Activated CD4-positive, alpha-beta T cell treated with anti-CD3 and anti-CD28 coated beads for 48 hours (primary cell): ENCODE measurements around the gene EYS.

Experiments used
- DNase-seq: peaks from one replicate; pipeline ENCODE4 v3.0.0-alpha.2; 2020

The EYS gene

DNA sequence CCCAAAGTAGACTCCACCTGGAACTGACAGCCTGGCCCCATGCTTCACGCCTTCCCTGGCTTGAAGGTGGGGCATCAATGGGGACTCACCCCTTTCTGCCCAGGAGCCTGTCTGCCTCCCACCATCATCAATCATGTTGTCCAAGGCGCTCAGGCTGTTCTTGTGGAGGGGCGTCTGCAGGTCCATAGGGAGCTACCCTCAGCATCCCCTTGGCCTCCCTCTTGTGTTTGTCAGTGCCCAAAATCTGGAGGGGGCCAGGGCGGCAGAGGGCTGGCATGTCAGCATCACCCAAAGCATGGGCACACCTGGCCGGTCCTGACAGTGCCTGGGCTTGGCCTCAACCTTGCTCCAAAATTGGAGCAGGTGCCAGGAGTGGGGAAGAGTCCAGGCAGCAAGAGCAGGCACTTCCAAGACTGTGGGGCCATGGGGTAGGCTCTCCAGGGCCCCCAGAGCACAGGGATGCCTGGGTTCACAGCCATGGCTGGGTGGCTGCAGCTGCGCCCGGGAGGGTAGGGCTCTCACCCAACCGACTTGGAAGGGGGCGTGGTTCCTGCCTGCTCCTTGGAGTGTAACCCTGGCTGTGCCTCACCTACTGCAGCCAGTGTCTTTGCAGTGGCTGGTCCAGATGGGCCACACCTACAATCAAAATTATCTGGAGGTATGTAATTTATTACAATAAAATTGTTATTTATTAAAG, 903.4 kb downstream of the EYS start:
- DNase-seq, result no peak

DNA sequence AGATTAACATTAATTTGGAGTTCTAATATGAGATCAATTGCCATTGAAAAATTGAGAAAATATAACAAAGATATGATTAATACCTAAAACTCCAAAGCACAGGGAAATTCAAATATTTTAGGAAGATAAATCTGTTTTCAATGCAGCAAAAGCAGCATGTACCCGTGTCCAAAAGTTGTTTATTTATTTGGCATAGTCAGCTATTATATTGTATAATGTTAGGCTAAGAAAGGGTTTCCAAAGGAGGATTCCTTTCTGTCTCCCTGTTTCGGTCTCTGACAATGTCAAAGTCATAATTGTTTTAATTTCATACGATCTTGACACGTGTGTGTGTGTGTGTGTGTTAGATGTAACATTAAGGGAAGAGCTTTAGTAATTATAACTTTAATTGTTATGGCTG, 914.5 kb downstream of the EYS start:
- no peak for DNase-seq

DNA sequence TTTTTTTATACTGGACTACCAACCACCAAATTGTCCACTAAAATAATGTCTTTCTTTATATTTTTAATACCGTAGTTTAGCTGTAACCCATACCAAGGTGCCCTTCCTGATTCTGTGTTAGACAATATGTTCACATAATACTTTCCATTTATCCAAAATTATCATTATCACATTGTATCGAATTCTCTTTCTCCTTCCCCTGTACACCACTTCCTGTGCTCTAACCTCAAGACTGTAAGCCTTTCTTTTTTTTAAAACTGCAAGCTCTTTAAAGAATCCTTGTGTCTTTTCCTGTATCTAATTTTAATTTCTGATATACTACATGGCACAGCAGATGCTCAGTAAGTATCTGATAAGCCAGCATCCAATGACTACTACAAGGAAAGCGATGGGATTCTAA, 917.5 kb downstream of the EYS start:
- DNase-seq, result no peak

DNA sequence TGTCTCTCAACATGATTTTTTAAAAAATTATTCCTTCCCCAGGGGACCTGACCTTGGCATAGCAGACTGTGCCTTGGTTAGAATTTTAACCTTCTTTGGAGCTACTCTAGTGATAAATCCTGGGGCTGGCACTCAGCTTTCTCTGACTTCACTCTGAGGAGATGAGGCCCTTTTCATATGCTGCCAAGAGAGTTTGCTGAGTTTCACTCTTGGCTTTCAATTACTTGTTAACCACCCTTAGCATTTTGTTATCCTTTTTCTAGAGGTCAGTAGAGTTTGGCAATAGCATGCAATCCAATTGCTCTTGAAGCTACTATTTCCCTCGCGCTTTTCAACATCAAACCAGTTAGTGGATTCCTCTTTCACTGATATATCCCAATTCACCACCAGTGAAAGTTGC, 920.3 kb downstream of the EYS start:
- DNase-seq, result no peak

DNA sequence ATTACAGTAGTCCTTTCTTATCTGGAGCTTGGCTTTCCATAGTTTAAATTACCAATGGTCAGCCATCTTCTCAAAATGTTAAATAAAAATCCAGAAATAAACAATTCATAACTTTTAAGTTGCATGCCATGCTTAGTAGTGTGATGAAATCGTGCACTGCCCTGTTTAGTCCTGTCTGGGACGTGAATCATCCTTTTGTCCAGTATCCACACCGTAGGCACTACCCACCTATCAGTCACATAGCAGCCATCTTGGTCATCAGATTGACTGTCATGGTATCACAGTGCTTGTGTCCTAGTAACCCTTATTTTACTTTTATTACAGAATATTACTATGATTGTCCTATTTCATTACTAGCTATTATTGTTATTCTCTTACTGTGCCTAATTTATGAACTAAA, 924.1 kb downstream of the EYS start:
- DNase-seq, result no peak

DNA sequence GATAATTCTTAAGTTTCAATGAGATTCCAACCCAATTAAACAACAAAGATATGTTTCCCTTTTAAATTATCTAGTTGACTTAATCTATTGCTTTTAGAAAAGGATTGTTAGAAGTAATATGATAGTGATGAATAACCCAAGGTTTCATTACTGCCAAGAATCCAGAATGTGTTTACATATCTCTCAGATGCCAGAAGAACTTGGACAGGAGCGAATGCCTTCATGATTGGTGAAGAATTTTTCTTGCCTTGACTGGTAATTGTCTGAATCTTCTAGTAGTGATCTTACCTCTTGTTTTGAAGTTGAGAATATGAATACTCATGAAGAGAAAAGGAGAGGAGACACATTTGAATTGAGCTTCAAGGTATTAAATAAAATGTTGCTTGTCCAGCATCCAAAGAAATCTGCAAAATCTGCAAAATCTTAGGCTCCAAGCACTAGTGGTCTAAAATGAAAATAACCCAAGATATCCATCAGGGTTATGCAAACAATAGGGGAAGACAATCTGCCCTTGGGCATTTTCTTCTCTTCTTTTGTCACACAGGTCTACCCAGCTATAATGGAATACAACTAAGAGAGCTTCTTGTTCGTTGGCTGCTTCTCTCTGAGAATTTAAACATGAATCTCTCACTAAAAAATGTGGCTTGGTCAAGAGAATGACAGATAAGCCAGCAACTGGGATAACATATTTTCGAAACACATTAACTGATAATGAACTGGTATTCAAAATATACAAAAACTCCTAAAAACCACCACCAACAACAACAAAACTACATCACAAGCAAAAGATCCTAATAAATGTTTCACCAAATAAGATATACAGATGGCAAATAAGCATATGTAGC, 928.9 kb downstream of the EYS start:
- DNase-seq, result no peak

DNA sequence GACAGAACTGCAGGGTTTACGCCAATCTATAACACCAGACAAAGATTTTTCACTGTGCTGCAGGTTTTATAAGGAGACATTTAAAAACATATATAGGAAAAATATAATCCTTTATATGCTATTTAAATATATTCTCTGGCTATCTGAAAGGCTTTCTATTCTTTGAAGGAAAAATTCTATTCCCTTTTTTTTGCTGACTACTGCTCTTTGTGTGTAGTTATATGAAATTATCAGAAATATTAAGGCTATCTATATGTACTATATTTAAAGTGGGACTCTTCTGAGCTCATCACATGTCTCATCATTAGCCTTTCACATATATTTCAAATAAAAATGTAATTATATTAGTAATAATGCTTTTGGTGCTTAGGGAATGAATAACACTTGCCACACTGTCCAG, 930.7 kb downstream of the EYS start:
- DNase-seq, result no peak

DNA sequence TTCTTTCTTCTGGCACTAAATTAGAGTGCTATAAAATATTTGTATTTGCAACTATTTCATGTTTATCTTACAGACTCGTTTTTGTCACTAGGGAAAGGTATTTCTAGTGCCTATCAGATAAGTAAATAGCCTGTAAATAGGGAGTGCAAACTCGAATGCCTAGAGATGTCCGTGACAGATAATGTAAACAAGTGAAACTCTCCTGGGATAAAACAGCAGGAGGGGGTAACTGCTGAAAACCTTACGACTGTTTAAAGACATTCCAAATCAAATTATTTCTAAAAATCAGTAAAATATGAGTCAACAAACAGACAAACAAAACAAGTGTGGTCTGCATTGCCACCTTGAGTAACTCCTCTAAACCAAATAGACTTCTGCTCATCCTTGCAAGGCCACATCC, 932.1 kb downstream of the EYS start:
- DNase-seq, result no peak

DNA sequence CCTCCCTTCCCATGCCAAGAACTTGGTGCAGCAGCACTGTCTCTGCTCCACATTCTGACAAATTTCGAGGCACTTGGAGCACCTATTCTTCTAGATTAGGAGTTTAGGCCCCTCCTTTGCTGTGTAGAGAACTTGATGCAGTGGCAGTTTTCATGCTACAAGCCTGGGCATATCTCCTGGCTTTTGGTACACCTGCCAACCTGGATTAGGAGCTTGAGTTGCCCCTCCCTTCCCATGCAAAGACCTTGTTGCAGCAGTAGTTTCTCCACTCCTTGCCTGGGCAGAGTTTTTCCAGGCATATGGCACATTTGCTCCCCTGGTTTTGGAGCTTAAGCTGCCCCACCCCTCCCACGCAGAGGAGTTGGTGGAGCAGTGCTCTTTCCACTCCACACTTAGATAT, 956.1 kb downstream of the EYS start:
- DNase-seq, result no peak

DNA sequence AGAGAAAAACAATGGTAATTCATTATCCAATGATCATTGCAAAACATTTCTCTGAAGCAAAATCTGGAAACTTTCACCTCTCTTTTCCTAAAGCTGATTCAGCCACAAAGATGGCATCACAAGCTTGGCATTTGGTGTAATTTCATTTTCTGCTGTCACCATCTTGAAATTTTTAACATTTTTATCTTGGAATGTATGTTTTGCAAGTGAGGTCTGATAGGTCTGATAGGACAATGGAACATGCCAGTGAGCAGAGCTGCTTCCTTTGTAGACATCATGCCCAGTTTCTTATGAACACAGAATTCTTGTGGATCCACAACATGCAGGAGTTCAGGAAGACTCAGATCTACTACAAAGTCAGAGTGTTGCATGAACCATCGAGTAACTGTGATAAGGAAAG, 969.6 kb downstream of the EYS start:
- DNase-seq, result no peak

DNA sequence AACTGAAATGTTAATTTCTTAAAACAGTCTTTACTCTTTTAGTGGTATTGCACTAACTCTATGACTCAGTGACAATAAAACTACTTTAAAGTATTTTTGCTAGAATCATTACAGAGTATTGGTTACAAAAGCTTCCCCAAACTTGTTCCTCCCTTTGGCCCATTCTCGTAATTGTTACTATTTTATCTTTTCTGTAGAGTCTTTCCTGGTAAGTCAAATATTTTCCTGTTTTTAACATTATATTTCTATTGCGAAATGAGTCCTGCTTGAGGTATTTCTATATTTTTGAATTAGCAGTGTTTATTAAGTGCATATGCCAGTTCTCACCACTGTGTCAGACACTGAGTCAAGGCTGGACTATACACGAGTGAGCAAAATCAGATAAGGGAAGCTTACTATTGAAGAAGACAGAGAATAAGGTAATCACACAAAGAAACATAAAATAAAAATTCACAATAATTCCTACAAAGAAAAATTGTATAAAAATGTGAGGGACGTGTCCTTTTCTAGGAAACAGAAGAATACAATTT, 970.5 kb downstream of the EYS start:
- DNase-seq, result no peak

DNA sequence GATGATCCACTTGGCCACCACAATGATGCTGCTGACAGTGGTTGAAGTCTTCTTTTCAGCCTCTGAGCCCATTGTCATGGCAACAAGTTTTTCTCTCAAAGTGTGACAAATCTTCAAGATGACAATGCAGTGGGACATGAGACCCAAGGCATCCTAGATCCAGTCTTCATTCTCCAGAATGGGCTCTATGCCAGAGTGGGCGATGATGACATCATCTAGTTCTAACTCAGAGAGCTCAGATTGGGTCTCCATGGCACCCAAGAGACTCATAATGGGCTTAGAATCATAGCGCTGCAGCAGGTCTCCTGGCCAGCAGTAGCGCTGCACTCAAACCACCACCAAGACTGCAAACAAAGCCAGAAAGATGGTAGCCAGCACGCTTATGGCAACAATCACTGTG, 973.6 kb downstream of the EYS start:
- DNase-seq, result no peak

DNA sequence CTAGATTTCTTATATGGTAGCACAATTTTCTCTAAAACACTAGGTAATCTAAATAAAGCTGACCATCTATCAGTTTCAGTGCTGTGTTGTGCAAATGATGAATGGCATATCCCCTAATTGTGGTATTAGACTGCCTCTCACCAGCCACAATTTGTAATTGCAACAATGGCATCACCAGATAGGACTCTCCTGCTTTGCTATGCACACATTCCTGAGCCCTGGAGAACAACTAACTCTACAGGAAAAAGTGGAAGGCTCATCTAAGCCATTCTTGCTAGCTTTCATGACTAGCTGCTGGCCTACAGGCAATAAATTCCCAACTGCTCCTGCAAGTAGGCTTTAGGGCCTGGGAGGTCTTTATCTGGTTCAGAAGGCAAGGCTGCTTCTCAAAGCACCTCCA, 974.1 kb downstream of the EYS start:
- no peak for DNase-seq

DNA sequence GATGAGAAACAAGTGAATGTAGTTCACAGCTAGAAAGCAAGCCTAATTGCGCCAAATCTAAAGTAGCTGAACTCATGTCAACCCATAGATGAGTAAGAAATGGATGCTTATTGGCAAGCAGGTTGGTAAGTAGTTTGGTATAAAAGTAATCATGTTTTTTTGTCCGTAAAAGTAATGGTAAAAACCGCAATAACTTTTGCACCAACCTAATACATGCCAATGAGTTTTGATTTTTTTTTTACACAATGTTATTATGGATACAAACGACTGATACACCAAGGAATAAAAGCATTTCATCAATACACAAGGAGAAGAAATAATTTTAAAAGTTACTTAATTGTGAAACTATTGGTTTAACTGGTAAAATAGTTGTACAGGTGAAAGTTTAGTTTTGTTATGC, 977.5 kb downstream of the EYS start:
- DNase-seq, result no peak

DNA sequence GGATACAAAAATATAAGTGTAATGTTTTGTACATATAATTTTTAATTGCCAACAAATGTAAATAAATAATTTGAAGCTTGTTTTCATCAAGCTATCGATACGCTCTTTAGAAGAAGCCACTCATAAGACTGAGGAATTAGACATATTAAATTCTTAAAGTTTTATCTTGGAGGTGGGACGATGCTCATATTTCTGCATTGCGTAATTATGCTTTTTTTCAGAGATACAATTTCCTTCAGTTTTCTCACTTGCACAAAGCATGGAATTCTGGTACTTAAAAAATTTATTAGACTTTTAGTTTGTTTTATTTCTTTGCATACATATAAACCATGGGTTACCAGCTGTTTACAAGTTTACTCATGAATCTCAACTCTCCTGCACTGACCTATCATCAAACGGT, 980.0 kb downstream of the EYS start:
- DNase-seq, result no peak

DNA sequence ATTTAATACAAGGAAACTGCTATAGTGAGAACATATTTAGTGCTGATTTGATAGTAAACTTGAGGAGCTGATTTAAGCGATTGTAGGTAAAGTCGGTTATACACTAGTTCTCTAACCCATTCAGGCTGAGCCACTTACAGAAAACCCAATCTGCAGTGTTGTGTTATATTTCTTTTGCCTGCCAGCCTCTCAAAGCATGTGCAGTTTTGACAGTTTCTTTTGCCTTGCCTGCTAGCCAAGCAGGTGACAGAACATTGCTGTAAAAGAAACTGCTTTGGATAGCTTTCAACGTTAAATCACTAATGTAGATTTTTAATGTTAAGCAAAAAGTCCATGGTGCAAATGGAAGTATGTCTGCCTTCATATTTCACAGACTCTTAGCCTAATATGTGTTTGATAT, 982.9 kb downstream of the EYS start:
- no peak for DNase-seq

DNA sequence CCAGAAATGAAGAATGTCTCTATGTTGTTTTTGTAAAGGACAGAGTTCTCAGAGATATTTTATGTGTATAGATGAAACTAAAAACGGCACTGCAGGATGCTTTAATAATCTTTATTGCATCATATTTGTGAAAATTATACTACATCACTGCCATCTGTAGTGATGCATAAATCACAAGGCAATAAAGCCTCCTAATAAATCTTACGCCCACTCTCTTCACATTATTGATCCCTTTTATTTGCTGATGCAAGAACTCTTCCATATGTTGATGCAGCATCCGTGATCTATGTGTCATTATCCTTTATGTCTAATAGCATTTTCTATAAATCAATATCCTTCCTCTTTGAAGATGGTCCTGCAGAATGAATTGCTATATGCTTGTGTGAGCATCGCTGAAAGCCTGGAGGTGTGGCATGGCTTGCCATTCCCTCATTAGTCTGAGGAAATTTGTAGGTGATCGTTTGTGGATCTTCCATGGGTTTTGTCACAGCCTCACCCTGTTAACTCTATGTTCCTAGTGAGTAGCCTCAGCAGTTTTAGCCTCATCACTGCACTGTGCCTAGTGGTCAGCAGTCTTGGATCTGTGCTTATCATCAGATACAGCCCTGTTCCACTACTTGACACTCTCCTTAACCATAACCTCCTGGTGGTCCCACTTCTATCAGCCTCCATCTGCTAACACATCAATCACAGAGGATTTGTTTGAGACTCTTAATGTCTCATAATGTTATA, 983.5 kb downstream of the EYS start:
- DNase-seq, result no peak

DNA sequence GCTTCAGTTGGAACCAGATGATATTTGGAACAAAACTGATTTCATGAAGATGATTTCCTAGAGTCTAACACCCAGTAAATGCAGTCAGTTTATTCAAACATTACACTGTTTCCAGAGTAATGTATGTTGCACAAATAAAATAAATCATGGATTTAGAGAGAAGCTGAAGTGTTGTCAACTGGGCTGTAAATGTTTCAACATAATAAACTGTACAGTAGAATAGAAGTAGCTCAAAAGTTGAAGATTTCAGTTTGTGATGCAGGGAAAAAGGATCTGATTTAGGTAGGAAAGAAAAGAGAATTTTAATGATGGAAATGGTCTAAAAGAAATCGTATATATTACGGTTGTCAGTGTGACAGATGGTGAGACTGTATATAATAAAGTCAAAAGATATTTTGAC, 985.2 kb downstream of the EYS start:
- no peak for DNase-seq

DNA sequence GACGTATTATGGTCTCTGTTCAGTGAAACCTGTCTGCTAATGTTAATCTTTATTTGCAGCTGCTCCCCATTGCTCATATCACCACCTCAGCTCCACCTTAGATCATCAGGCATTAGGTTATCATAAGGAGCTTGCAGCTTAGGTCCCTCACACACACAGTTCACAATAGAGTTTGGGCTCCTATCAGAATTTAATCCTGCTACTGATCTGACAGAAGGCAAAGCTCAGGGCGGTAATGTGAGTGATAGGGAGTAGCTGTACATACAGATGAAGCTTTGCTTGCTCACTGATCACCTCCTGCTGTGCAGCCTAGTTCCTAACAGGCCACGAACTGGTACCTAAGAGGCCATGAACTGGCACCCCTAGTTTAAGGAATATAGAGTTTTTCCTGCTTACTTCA, 989.7 kb downstream of the EYS start:
- DNase-seq, result no peak

DNA sequence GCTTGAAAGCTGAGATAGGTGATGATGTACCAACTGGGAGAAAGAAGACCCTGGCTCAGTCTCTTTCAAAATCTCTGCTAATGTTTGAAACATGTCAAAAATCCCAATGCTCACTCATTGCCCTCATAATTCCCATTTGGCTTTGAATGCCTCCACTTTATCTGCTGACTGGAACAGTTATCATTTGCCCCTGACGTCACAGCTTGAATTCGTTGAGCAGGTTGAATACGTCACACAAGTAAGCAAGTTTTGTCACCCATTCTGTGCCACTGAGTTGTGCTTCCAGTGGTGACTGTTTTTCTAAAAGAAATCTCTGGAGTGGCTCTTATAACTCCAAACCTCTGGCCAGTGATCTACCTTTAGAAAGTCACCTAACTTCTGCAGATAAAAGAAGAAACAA, 991.4 kb downstream of the EYS start:
- DNase-seq, result no peak

DNA sequence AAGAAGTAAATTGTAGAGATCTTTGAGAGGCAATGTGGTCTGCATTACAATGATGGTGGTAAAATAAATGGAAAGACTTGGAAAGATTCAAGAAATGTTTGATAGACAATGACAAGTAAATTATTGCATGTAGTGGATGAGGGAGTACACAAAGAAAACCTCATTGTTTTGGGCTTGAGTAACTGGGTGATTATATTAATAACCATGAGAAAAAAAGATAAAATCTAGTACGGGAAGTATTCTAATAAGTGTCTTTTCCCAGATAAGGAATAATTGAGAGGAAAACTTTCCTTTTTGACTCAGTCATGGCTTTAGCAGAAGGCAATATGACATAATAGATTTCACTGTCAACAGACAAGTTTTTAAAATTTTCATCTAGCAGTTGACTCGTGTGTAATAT, 993.0 kb downstream of the EYS start:
- no peak for DNase-seq

DNA sequence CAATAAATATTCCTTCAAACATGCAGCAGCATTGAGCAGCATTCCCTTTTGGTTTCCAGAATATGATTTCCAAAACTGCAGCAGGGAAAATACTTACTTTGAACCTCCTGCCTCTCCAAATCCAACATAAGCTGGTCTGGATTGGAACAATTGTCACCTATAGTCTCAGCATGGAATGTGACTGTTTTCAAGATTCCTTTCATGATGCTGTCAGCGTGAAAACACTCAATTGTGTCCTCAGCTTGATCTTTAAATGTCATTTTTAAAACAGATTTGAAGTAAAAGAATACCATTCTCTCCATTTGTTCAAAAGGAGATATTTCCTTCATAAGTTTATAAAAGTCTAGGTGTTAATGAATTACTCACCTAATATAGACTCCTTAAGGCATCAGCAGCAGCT, 993.9 kb downstream of the EYS start:
- no peak for DNase-seq

DNA sequence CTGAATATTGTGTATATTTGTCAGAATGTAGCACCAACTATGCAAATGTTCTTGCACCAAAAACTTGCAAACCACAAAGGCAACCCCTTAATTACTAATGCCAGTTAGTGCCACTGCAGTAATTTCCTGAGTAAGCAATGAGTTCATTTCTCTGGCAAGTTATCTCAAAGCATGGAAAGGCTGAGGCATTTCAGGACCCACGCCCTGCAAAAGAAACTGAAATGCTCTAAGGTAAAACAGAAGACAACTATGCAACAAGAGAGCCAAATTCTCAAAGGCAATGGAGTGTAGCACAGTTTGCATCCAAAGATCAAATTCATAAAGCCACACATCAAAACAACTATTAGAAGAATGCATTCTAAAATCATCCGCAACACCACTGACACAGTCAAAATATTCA, 994.4 kb downstream of the EYS start:
- DNase-seq, result no peak

DNA sequence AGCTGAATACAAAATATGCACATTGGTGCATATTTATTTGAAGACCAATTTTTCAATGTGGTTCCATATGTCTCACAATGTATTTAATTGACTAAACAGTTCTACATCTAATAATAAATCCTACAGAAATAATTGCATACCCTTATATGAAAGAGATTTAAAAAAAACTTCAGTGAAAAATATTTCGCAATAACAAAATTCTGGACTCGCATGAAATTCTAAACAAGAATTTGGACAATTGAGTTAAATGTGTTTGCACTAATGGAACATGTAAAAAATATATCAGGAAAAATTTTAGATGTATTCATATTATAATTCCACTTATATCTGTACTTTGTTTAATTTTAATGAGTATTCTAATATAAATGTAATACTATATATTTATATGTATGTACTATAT, 1003.1 kb downstream of the EYS start:
- DNase-seq, result no peak
